Activated CD4-positive, CD25-positive, alpha-beta regulatory T cell treated with anti-CD3 and anti-CD28 coated beads, Interleukin-2, amount 50 U/mL, for 24 hours (primary cell): ENCODE results near the gene FTO.
"Not testable (repeated sequence)": the region's sequence is repeated elsewhere in the genome, so short reads cannot be mapped to it uniquely, and the experiment has no call there.

Source experiments
- ATAC-seq, 2 donors: fragments of 150-1000 bp; cut with Tn5 transposase; one replicate each; pipeline ENCODE4 v1.10.0; 2021; ENCODE audit warnings: mild to moderate bottlenecking in 1 of 2, moderate library complexity in 1 of 2

Gene FTO

DNA sequence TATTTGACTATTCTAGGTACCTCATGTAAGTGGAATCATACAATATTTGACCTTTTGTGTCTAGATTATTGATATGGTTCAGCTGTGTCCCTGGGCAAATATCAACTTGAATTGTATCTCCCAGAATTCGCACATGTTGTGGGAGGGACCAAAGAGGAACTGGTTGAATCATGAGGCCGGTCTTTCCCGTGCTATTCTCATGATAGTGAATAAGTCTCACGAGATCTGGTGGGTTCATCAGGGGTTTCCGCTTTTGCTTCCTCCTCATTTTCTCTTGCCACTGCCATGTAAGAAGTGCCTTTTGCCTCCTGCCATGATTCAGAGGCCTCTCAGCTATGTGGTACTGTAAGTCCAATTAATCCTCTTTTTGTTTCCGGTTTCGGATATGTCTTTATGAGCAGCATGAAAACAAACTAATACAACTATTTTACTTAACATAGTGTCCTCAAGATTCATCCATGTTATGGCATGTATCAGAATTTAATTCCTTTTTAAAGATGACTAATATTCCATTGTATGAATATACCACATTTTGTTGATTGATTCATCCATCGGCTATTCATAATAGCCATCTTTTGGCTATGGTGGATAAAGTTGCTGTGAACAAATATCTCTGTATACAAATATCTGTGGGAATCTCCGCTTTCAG, 129.1 kb downstream of the FTO start:
- ATAC-seq: no peak

DNA sequence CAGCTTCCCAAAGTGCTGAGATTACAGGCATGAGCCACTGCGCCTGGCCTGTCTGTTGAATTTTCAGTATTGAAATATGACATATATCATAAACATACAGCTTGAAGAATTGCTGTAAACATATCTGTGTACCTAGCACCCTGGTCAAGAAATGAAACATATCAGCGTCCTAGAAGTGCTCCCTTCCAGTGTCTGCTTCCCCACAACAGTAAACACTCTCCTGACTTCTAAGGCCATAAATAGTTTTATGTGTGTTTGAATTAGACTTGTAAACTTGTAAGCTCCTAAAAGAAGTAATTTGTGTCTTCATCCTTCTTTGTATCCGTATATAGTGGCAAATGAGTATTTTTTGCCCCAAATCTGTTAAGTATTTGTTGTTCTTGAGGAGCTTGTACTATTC, 132.2 kb downstream of the FTO start:
- ATAC-seq: no peak

- ATAC-seq: no peak
These were observed 132.7 kb downstream of the FTO start for GRCh38 chr16:53836680-53837079.

DNA sequence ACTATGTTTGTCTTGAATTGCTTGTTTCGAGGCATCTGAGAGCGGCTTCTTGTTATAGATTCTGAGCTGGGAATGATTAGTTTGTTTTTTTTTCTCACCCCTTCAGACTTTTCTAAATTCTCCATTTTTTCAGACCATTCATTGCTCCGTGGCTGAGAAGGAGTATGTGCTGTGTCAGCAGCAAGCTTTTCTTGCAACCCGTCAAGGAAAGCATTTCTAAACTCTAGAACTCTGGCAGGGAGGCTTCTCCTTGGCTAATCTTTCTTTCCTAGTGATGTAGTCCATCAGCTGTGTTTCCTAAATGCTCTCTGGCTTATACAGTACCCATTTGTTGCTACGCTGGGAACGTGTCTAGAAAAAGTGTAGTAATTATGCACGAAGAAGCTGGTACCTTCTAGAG, 133.5 kb downstream of the FTO start:
- ATAC-seq: no peak

DNA sequence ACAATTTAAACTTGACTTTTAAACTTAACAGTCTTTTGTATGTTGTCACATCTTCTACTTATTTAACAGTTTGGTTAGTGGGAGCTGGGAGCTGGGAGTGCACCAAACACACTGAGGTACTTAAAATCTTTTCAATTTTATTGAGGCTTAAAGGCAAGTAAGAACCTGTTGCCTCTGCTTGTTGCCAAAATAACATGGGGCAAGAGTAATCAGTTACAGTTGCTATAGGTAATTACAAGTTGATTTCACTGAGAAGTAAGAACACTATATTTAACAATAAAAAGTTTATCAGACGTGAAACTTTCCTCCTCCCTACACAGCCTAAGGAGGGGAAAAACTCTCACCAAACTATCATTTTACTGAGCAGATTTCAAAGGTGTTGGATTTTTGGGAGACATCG, 135.2 kb downstream of the FTO start:
- ATAC-seq: no peak

GRCh38 chr16:53840456-53840855, 136.5 kb downstream of the FTO start:
- ATAC-seq: no peak

- no peak for ATAC-seq
These were observed 137.9 kb downstream of the FTO start for GRCh38 chr16:53841884-53842283.

GRCh38 chr16:53843084-53843483, 139.1 kb downstream of the FTO start:
- no peak for ATAC-seq

- no peak for ATAC-seq
These were observed 140.8 kb downstream of the FTO start for GRCh38 chr16:53844804-53845203.

- ATAC-seq: not testable (repeated sequence)
These were observed 142.6 kb downstream of the FTO start for GRCh38 chr16:53846549-53846948.

DNA sequence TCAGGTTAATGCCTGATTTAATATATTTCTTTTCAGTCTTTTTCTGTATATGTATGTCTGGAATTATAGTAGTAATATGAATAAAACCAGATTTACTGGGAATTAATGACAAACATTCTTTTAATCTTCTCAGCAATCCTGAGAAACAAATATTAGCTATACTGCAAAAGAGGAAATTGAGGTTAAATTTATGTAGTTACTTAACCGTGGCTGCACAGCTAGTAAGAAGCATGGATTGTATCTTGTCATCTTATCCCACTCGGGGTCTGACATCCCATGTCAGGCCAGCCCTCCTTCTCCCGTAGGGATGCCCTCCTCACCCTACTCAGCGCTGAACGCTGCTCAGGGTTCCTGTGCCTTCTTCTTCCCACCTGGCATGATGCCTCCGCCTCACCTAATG, 143.0 kb downstream of the FTO start:
- ATAC-seq: no peak

DNA sequence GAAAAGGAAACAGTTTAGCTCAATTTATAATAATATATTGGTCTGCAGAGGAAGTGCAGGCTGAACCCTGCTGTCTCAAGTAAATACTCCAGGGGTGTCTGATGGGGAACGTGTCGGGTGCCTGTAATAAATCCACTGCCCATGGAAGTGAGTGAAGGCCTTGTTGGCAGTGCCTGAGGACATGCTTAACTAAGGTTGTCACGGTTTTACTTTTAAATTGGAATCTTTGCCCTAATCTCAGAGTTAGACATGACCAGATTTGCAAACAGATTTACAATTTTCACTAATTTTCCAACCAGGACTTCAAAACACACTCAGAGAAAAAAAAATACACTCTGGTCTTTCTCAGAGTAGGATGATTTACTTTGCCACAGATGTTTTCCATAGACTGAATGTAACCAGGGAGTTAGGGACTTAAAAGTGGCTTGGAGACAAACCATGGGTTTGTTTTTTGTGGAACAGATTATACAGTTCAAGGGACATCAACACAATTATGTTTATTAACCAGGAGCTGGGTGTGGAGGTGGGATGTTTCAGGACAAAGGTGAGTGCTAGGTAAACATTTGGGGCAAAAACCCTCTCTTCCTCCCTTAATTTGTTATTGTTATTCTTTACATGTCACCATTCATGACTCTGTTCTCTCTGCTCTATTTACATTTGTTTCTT, 144.5 kb downstream of the FTO start:
- ATAC-seq: no peak

DNA sequence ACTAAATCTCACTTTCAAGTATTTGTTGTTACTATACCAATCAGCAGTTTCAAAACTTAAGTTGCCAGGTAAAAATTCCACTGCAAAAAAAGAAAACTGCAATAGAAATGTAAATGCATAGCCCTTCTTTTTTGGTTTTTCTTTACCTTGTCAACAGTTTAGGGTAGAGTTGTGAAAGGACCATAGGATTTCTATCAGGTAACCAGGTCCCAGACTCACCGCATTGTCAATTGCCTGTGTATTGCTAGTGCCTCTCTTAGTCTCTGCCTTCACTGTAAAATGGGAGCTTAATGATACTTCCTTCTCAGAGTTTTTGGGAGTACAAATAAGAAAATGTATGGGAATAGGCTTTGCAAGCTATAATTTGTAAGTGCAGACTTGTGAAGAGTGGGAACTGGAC, 145.0 kb downstream of the FTO start:
- no peak for ATAC-seq

- ATAC-seq: no peak
These were observed 145.6 kb downstream of the FTO start for GRCh38 chr16:53849585-53849984.

GRCh38 chr16:53849994-53850393, 146.0 kb downstream of the FTO start:
- no peak for ATAC-seq

- no peak for ATAC-seq
These were observed 148.7 kb downstream of the FTO start for GRCh38 chr16:53852678-53853077.

- ATAC-seq: no peak
These were observed 151.1 kb downstream of the FTO start for GRCh38 chr16:53855056-53855455.

GRCh38 chr16:53855511-53855910, 151.6 kb downstream of the FTO start:
- no peak for ATAC-seq

- peak in 1 of 2 donors; percentile 11 for ATAC-seq
These were observed 156.1 kb downstream of the FTO start for GRCh38 chr16:53859995-53860540.

DNA sequence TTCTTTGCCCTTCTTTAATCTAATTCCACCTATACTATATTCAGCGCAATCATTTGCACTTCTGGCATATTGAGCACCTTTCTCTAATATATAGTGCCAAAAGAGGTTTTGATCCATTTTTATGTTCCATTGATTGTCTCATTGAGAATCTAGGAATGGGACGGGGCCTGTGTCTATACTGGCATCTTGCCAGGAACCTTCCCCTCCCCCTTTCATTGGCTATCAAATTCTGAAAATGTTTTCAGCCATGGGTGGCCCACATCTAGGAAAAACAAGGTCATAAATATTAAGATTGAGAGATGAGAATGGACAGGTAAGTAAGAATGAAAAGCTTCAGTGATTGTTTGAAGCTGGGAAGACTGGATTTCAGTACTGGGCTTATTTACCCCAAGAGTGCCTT, 159.9 kb downstream of the FTO start:
- no peak for ATAC-seq

DNA sequence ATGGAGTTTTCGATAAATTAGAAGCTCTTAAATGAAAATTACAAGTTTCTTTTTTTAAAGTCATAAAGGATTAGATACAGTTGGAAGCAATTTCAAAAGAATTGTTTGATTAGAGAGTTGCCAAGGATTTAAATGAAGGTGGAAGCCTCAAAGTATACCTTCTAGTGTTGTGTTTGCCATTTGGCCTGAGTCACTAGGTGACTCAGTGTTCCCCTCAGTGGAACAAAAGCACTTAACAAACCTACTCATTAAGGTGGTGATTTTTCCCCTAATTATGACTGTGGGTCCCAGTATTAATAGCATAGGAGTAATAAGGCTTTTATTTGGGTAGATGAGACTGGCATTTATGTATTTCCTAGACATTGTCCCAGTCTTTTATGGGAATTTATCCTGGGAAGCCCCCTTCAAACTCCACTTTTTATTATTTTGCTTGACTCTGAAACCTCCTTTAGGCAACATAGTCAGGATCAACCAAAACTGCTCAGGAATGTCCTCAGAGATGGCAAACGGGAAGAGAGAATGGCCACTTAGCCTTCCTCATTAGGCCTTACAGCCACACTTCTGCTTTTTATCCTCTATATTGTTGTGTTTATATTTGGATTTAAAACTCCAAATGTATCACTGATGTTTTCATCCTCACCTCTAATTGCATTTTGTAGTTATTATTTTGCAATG, 161.0 kb downstream of the FTO start:
- peak; percentile 91 to 93 for ATAC-seq

DNA sequence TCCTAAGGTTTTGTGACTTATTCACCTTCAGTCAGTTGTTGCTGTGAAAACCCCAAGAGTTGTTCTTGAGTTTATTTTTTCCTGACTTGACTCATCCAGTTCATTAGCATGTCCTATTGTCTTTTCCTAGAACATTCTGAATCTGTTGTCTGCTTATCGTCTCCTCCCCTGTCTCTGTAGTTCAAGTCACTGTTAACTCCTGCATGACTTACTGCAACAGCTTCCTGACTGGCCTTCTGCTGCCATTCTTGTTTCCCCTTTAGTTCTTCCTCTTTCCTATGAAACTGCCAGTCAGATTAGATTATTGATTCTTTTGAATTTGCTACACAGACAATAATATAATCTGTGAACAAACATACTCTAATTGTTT, 161.5 kb downstream of the FTO start:
- peak; percentile 55 to 73 for ATAC-seq

- no peak for ATAC-seq
These were observed 162.6 kb downstream of the FTO start for GRCh38 chr16:53866520-53866919.

DNA sequence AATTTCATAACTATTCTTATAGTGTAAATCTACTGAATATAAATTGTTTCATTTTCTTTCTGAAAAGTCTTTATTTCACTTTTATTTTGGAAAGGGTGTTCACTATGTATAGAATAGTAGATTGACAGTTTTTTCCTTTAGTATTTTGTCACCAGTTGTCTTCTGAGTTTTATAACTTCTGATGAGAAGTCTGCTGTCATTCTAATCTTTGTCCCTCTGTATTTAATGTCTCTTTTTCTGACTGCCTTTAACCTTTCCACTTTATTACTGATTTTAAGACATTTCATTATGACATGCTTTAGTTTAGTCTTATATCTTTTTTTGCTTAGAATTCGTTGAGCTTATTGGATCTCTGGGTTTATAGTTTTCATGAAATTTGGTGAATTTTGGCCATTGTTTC, 166.9 kb downstream of the FTO start:
- ATAC-seq: no peak
